CD4-positive, CD25-positive, alpha-beta regulatory T cell (primary cell): Measurements from ENCODE around the gene CWC27. TPM values are rescaled to one million over a fixed set of nuclear protein-coding genes. Genes with fewer than 3 reads are reported as not detected.
A peak's percentile ranks its signal among the peaks of the same experiment; 100 is the strongest.
"Not testable (repeated sequence)": the region's sequence is repeated elsewhere in the genome, so short reads cannot be mapped to it uniquely, and the experiment has no call there.

Source experiments
- ATAC-seq, 2 donors: fragments of 150-1000 bp; cut with Tn5 transposase; one replicate each; pipeline ENCODE4 v1.10.0; 2021; ENCODE audit warnings: low read depth in 2 of 2, moderate number of reproducible peaks in 2 of 2, moderate library complexity in 1 of 2
- DNase-seq, 3 donors: peaks; one replicate each; pipeline versions ENCODE4 v3.0.0 to v3.0.0-alpha.2; 2012 to 2022; ENCODE audit warnings: mixed read lengths in 1 of 3
- H3K27ac ChIP-seq: one replicate; pipeline ENCODE4 v1.7.0; 2013; ENCODE audit warnings: mild to moderate bottlenecking, low read length; ENCODE audit not compliant: insufficient read depth, poor library complexity, severe bottlenecking
- H3K27me3 ChIP-seq: one replicate; pipeline ENCODE4 v1.7.0; 2013; ENCODE audit warnings: low read length; ENCODE audit not compliant: control insufficient read depth, insufficient read depth
- H3K36me3 ChIP-seq: one replicate; pipeline ENCODE4 v1.7.0; 2013; ENCODE audit warnings: mild to moderate bottlenecking, low read length, moderate library complexity; ENCODE audit not compliant: control insufficient read depth, insufficient read depth
- H3K4me1 ChIP-seq: 2 replicates; pipeline ENCODE4 v1.7.0; 2013; ENCODE audit warnings: mild to moderate bottlenecking, low read length; ENCODE audit not compliant: insufficient read depth, control insufficient read depth, poor library complexity, severe bottlenecking
- H3K4me3 ChIP-seq: one replicate; pipeline ENCODE4 v1.7.0; 2013; ENCODE audit warnings: low read depth, mild to moderate bottlenecking, low read length, moderate library complexity
- H3K9me3 ChIP-seq, 2 experiments: 1 replicate in 1 of 2; 2 replicates in 1 of 2; pipeline ENCODE4 v1.7.0; 2013; ENCODE audit warnings: low read length in 2 of 2, mild to moderate bottlenecking in 1 of 2, moderate library complexity in 1 of 2; ENCODE audit not compliant: control insufficient read depth in 2 of 2
- H3K27ac Mint-ChIP-seq, 3 donors: one replicate each; pipeline ENCODE4 v1.8.0; 2020 to 2022; ENCODE audit warnings: mild to moderate bottlenecking in 3 of 3, mixed read lengths in 3 of 3, moderate library complexity in 2 of 3
- H3K27me3 Mint-ChIP-seq: one replicate; pipeline ENCODE4 v1.8.0; 2022; ENCODE audit warnings: mild to moderate bottlenecking, mixed read lengths
- H3K36me3 Mint-ChIP-seq: one replicate; pipeline ENCODE4 v1.8.0; 2020; ENCODE audit warnings: mixed read lengths
- H3K4me1 Mint-ChIP-seq, 4 donors: one replicate each; pipeline ENCODE4 v1.8.0; 2020 to 2022; ENCODE audit warnings: mixed read lengths in 4 of 4, mild to moderate bottlenecking in 1 of 4
- H3K4me3 Mint-ChIP-seq, 4 donors: one replicate each; pipeline ENCODE4 v1.8.0; 2020 to 2022; ENCODE audit warnings: mild to moderate bottlenecking in 4 of 4, mixed read lengths in 4 of 4, moderate library complexity in 3 of 4
- H3K9me3 Mint-ChIP-seq, 7 donors: one replicate each; pipeline ENCODE4 v1.8.0; 2020 to 2022; ENCODE audit warnings: mixed read lengths in 7 of 7, mild to moderate bottlenecking in 3 of 7, moderate library complexity in 2 of 7
- polyA plus RNA-seq, 4 donors: library from polyadenylated mRNA; unstranded; fragments of 300-500 nt; fragmentation: Illumina TruSeq; gene quantifications; one replicate each; pipeline ENCODE4 v1.2.3, GENCODE V29; 2021
- total RNA-seq: library from RNA; stranded (reverse); gene quantifications from one replicate; pipeline ENCODE4 v1.2.3, GENCODE V29; 2022

The CWC27 gene
- total and polyA plus RNA-seq, 5 donors from 2014 or later, result 22.4 to 33.4 (median 27.6) TPM

DNA sequence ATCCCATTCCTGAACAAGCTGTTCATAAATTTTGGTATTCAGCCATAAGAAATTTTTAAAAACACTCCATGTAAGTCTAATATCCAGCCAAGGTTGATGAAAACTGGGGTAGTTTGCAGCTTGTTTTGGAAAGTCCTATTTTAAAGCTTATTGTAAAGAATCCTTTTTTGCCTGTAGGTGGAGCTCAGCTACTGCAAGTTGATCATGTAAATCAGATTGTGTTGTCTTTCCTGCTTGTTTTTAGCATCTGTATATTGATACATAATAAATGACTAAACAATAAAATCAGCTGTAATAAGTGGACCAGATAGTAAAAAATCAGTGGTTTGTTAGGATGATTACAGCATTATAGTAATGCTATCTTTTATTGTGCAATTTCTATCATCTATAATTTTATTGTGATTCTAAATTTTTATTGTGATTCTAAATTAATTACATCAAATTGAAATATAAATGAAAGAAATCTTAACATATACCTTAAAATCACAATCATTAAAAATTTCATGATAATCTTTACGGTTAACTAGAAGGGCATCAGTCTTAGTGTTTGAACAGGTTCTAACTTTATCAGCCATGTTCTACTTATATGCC, 42.4 kb downstream of the CWC27 start:
- Histone ChIP-seq H3K9me3 (no peaks in the 10 kb centered on the region), H3K36me3 (peaks cover 13% of the 10 kb centered on the region), H3K4me1 (no peaks in the 10 kb centered on the region), H3K27ac (no peak overlapping the region), H3K4me3 (no peak overlapping the region), H3K27me3 (no peaks in the 10 kb centered on the region)
- ATAC-seq (no peak), DNase-seq (peak in 2 of 3 donors; percentile 42 to 65)
- Mint-ChIP-seq H3K27me3 (no peaks in the 10 kb centered on the region), H3K9me3 (no peaks in the 10 kb centered on the region), H3K4me3 (no peak overlapping the region), H3K27ac (no peak overlapping the region), H3K36me3 (peaks cover 27% of the 10 kb centered on the region), H3K4me1 (peaks cover 0 to 20% (median under 1%) of the 10 kb centered on the region in 4 donors)

DNA sequence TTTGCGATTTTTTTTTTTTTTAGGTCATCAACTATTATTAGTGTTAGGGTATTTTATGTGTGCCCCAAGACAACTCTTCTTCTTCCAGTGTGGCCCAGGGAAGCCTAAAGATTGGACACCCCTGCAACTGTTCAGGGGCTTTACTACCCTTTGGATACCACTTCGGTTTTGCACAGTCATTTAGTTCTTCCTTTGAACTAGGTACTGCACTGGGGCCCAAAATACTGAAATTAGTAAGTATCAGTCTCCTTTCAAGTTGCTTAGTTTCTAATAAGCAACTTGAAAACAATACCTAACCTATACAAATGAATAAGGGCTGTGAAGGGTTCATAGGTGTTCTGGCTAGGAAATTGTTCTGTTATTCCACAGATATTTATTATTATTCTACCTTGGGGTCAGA, 45.3 kb downstream of the CWC27 start:
- Mint-ChIP-seq H3K4me1 (peaks cover 0 to 14% (median 4%) of the 10 kb centered on the region in 4 donors), H3K4me3 (no peak overlapping the region), H3K27me3 (no peaks in the 10 kb centered on the region), H3K36me3 (peaks cover 18% of the 10 kb centered on the region), H3K9me3 (no peaks in the 10 kb centered on the region), H3K27ac (no peak overlapping the region)
- H3K9me3 ChIP-seq, result no peaks in the 10 kb centered on the region
- no peak overlapping the region for H3K27ac ChIP-seq
- H3K4me1 ChIP-seq, result no peaks in the 10 kb centered on the region
- peak in 1 of 3 donors; percentile 29 for DNase-seq
- no peaks in the 10 kb centered on the region for H3K36me3 ChIP-seq
- no peak for ATAC-seq
- H3K27me3 ChIP-seq, result no peaks in the 10 kb centered on the region
- no peak overlapping the region for H3K4me3 ChIP-seq

DNA sequence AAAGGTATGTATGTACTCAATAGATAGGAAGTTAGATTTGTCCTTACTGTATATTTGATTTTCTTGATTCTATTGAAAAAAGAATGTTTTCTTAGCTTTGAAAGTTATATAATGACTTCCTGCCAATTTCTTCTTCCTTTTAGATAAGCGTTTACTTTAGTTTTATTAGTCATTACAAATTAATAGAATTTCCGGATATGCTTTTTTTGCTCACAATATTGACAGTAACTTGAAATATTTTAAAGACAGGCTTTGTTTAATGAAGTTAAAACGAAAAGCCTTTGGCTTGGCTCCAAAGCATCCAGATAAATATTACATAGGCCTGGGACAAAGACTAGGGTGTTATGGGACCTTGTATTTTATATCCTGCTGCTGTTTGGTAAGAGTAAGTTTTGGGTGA, 49.5 kb downstream of the CWC27 start:
- H3K4me3 ChIP-seq, result no peak overlapping the region
- H3K4me3 Mint-ChIP-seq, result no peak overlapping the region
- no peak overlapping the region for H3K27ac Mint-ChIP-seq
- DNase-seq (no peak), ATAC-seq (no peak)
- H3K9me3 Mint-ChIP-seq, result no peaks in the 10 kb centered on the region
- no peaks in the 10 kb centered on the region for H3K27me3 ChIP-seq
- H3K36me3 Mint-ChIP-seq, result peaks cover 23% of the 10 kb centered on the region
- peaks cover 9 to 23% (median 13%) of the 10 kb centered on the region in 4 donors for H3K4me1 Mint-ChIP-seq
- no peaks in the 10 kb centered on the region for H3K36me3 ChIP-seq
- no peaks in the 10 kb centered on the region for H3K9me3 ChIP-seq
- no peaks in the 10 kb centered on the region for H3K4me1 ChIP-seq
- H3K27me3 Mint-ChIP-seq, result peaks cover 3% of the 10 kb centered on the region
- H3K27ac ChIP-seq, result no peak overlapping the region

DNA sequence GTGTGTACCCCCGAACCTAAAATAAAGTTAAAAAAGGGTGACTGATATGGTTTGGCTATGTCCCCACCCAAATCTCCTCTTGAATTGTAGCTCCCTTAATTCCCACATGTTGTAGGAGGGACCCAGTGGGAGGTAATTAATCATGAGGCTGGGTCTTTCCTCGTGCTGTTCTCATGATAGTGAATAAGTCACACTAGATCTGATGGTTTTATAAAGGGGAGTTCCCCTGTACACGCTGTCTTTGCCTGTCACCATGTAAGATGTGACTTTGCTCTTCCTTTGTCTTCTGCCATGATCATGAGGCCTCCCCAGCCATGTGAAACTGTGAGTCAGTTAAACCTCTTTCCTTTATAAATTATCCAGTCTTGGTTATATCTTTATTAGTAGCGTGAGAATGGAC, 50.6 kb downstream of the CWC27 start:
- DNase-seq, H3K4me1 ChIP-seq, H3K4me3 Mint-ChIP-seq, H3K27me3 Mint-ChIP-seq, H3K4me3 ChIP-seq, H3K36me3 ChIP-seq, H3K27me3 ChIP-seq, H3K9me3 Mint-ChIP-seq, ATAC-seq, H3K27ac Mint-ChIP-seq, H3K9me3 ChIP-seq, H3K27ac ChIP-seq: not testable (repeated sequence)
- Mint-ChIP-seq H3K4me1 (peaks cover 9 to 18% (median 12%) of the 10 kb centered on the region in 4 donors), H3K36me3 (peaks cover 23% of the 10 kb centered on the region)

DNA sequence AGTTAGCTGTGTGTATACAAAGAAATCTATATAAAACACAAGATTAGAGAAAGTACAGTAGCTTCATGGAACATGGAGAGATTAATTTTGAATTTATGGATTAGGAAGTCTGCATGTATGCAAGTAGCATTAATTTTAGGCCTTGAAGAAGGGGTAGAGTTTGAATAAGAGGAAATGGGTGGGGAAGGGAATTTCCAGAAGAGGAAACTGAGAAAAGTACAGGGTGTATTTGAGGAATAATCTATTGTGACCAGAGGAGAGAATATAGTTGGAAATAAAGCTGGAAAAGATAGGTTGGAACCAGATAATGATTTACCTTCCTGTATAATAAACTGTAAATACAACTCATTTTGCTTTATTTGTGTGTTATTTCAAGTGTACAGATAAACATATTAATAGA, 53.6 kb downstream of the CWC27 start:
- H3K4me3 ChIP-seq, result no peak overlapping the region
- H3K9me3 Mint-ChIP-seq, result no peaks in the 10 kb centered on the region
- no peak overlapping the region for H3K27ac ChIP-seq
- H3K4me3 Mint-ChIP-seq, result no peak overlapping the region
- no peak overlapping the region for H3K27ac Mint-ChIP-seq
- no peaks in the 10 kb centered on the region for H3K9me3 ChIP-seq
- no peaks in the 10 kb centered on the region for H3K4me1 ChIP-seq
- H3K36me3 Mint-ChIP-seq, result peaks cover 12% of the 10 kb centered on the region
- no peak for ATAC-seq
- H3K27me3 ChIP-seq, result no peaks in the 10 kb centered on the region
- peaks cover 4% of the 10 kb centered on the region for H3K27me3 Mint-ChIP-seq
- H3K36me3 ChIP-seq, result no peaks in the 10 kb centered on the region
- no peak for DNase-seq
- peaks cover 9 to 16% (median 9%) of the 10 kb centered on the region in 4 donors for H3K4me1 Mint-ChIP-seq

DNA sequence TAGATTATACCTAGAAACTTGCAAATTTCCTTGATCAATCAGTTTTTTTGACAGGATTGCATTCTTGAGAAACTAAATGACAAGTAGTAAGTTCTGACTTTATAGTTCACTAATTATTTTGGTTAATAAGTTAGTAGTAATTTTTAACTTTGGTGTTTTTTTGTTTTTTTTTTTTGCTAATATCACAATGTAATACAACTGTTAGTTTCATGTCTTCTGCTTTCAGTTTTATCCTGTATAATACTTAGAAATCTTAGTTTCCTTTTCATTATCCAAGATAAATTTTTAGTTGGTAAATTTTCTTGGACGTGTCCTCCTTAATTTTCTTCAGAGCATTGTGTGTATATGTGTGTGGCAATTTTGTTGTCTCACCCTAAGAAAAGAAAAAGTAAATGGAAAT, 57.8 kb downstream of the CWC27 start:
- Mint-ChIP-seq H3K36me3 (peaks cover 26% of the 10 kb centered on the region), H3K27ac (no peak overlapping the region), H3K4me1 (peaks cover 7 to 13% (median 8%) of the 10 kb centered on the region in 4 donors), H3K4me3 (no peak overlapping the region), H3K9me3 (peaks cover 0 to 1% (median 0%) of the 10 kb centered on the region in 7 donors), H3K27me3 (peaks cover 4% of the 10 kb centered on the region)
- Histone ChIP-seq H3K27me3 (no peaks in the 10 kb centered on the region), H3K9me3 (no peaks in the 10 kb centered on the region), H3K4me3 (no peak overlapping the region), H3K4me1 (no peaks in the 10 kb centered on the region), H3K27ac (no peak overlapping the region), H3K36me3 (no peaks in the 10 kb centered on the region)
- ATAC-seq (no peak), DNase-seq (no peak)

DNA sequence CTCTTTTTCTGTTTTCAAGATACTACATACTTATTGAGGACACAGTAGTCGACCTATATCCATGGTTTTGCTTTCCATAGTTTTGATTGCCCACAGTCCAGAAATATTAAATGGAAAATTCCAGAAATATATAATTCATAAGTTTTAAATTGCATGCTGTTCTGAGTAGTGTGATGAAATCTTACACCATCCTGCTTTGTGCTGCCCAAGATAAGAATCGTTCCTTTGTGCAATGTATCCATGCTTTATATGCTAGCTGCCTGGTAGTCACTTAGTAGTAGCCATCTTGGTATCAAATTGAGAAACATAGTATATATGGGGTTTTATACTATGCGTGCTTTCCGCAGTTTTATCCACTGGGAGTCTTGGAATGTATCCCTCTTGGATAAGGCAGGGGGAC, 59.0 kb downstream of the CWC27 start:
- peaks cover 4% of the 10 kb centered on the region for H3K27me3 Mint-ChIP-seq
- no peak overlapping the region for H3K4me3 Mint-ChIP-seq
- DNase-seq (no peak), ATAC-seq (no peak)
- Histone ChIP-seq H3K9me3 (no peaks in the 10 kb centered on the region), H3K36me3 (no peaks in the 10 kb centered on the region), H3K4me1 (no peaks in the 10 kb centered on the region), H3K27ac (no peak overlapping the region), H3K4me3 (no peak overlapping the region), H3K27me3 (no peaks in the 10 kb centered on the region)
- H3K9me3 Mint-ChIP-seq, result peaks cover 0 to 1% (median 0%) of the 10 kb centered on the region in 7 donors
- peaks cover 17% of the 10 kb centered on the region for H3K36me3 Mint-ChIP-seq
- peaks cover 0 to 6% (median 0%) of the 10 kb centered on the region in 4 donors for H3K4me1 Mint-ChIP-seq
- H3K27ac Mint-ChIP-seq, result no peak overlapping the region

DNA sequence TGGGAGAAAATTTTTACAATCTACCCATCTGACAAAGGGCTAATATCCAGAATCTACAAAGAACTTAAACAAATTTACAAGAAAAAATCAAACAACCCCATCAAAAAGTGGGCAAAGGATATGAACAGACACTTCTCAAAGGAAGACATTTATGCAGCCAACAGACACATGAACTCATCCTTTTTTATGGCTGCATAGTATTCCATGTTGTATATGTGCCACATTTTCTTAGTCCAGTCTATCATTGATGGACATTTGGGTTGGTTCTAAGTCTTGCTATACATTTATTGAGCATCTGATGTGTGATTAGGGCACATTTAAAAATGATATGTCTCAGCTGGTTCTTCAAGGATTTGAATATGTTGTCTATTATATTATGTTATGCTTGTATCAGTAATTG, 61.9 kb downstream of the CWC27 start:
- ATAC-seq, H3K9me3 Mint-ChIP-seq, H3K4me1 Mint-ChIP-seq, H3K4me1 ChIP-seq, H3K27me3 ChIP-seq, DNase-seq, H3K4me3 ChIP-seq, H3K27ac ChIP-seq, H3K4me3 Mint-ChIP-seq, H3K27me3 Mint-ChIP-seq, H3K36me3 ChIP-seq, H3K9me3 ChIP-seq, H3K27ac Mint-ChIP-seq: not testable (repeated sequence)
- peaks cover 19% of the 10 kb centered on the region for H3K36me3 Mint-ChIP-seq
